ENCODE measurements around the gene HOATZ.

HOATZ gene

DNA sequence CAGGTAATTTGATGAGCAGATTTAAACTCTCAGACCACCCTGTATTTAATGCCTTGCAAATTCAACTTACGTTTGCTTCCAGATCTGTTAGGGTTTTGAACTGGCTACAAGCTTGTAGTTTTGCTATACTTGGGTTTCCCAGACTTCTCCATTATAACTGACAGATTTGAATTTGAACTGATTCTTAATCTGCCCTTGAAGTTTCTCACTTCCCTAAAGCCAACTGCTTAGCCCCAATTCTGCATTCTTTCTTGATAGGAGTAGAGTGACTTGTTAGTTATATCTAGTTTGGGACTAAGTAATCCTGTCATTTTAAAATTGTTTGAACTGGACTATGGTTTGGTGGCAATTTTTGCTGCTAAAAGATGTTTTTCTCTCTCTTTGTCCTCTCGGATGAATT is 35.7 kb downstream of the HOATZ start:
- no peak for DNase-seq

DNA sequence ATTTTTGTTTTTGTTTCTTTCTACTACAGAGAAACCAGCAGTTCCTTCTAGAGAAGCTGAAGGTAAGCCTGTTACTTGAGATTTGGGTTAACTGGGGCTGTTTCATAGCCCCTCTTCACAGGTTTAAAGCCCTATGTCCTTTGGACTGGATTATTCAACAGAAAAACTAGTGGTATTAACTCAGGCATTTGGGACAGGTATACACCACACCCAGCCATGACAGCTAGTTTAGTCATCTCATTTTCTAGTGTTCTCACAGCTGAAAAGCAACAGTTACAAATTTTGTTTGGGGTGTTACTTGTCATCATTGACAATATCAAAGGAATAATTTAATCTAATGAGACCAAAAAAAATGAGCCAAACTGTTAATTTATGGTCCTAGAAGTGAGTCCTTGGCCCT is 40.0 kb downstream of the HOATZ start:
- no peak for DNase-seq

DNA sequence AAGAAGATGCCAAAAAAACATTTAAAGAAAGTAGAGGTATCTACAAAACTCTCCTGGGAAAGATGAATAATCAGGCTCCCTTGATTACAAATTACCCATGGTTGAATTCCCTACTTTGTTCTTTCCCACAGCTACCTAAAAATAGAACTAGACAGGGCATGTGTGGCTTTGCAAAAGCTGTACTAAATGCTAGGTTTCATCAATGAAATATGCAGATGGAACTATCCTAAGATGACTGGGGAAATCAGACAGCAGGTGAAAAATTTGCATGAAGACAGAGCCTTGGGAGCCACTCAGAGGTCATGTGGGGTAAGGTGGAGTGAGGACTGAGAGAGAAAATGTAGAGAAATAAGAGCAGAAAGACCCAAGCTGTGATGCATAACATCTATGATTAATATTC is 40.7 kb downstream of the HOATZ start:
- DNase-seq, result no peak

DNA sequence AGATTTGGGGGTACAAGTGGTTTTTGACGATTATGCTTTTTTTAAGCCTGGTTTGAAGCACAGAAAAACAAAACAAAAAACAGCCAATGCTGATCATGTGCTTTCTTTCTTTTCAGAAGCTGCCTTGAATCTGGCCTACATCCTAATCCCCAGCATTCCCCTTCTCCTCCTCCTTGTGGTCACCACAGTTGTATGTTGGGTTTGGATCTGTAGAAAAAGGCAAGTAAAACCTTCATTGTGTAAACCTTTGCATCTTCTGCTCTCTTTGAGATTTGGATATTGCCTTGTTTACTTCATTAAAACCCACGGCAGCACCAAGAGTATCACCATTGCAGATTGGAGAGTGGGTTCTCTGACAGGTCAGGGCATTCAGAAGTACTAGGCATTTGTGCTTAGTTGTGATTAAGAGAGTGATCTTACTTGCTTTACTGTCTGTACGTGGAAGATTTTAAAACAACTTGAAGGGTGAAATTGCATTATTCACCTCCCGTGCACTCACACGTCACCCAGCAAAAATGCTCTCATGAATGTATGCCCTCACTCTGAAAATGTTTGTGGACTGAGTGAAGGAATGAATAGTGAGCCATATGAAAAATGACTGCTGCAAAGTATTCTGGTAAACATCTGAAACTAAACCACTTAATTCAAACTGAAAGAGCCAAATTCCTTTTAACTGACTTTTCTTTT is 43.0 kb downstream of the HOATZ start:
- DNase-seq, result no peak

DNA sequence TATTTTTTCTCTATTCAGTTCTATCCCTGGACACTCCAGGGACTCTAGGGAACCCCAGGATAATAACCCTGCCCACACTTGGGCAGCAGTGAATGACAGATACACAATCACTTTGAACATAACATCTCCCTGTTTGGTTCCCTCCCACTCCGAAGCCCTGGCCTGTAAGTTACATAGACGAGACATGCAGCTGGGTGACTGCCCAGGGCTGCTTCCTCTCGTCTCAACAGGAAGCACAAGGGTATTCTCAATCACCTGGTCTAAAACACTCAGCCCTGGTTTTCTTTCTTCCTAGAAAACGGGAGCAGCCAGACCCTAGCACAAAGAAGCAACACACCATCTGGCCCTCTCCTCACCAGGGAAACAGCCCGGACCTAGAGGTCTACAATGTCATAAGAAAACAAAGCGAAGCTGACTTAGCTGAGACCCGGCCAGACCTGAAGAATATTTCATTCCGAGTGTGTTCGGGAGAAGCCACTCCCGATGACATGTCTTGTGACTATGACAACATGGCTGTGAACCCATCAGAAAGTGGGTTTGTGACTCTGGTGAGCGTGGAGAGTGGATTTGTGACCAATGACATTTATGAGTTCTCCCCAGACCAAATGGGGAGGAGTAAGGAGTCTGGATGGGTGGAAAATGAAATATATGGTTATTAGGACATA is 45.4 kb downstream of the HOATZ start:
- no peak for DNase-seq

DNA sequence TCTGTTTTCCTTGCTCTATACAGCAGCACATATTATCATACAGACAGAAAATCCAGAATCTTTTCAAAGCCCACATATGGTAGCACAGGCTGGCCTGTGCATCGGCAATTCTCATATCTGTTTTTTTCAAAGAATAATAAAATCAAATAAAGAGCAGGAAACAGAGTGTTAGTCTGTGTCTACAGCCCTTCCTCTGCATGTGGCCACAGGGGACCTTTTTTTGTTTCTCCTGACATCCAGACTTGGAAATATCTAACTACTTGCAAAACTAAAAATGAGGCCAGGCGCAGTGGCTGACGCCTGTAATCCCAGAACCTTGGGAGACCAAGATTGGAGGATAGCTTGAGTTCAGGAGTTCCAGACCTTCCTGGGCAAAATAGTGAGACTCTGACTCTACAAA is 46.2 kb downstream of the HOATZ start:
- no peak for DNase-seq

DNA sequence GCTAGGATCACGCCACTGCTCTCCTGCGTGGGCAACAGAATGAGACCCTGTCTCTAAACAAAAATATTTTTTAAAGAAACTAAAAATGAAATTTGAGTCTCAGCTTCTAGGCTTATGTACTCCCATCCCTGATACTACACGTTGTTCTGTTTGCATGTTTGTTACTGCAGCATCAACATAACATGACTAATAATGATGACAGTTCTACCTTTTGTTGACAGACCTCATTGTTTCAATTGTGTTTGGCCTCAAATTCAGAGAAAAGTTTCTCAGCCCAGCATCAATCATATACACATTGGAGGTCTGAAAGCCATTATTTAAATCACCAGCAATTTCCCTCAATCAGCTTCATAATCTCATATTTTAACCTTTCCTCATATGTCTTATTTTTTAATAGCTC is 46.7 kb downstream of the HOATZ start:
- DNase-seq, result no peak

DNA sequence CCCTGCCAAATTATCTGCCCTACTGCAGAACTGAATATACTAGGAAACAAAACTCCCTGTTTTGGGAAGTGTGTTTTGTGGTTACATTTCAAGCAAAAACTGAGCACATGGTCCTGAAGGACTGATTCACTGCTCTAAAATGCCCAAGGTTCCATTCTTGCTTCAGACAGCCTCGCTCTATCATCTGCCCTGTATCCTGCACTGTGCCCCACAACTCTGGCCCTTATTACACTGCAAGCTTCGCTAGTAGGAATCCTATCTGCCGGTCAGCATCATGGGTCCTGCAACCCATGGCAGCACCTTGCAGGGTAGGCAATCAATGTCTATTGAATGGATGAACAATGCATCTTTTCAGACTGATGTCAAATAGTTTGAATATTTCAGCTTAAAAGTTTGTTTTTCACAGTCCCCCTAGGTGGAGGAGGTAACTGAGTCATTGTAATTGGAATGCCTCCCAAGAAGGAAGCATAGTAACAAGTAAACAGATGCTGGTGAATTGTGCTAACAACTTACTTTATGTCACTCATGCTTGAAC is 47.3 kb downstream of the HOATZ start:
- no peak for DNase-seq

DNA sequence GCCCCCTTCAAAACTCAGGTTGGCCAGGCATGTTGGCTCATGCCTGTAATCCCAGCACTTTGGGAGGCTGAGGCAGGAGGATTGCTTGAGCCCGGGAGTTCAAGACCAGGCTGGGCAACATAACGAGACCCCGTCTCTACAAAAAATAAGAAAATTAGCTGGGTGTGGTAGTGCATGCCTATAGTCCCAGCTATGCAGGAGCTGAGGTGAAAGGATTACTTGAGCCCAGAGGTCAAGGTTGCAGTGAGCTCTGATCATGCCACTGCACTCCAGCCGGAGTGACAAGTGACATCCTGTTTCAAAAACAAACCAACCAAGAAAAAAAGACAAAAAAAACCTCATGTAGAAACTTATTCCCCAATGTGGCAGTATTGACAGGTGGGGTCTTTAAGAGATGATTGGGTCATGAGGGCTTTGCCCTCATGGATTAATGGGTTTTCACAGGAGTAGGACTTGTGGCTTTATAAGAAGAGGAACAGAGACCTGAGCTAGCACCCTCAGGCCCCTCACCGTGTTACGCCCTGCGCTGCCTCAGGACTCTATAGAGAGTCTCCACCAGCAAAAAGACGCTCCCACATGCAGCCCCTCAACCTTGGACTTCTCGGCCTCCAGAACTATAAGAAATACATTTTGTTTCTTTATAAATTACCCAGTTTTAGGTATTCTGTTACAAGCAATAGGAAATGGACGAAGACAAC is 48.3 kb downstream of the HOATZ start:
- DNase-seq, result no peak

DNA sequence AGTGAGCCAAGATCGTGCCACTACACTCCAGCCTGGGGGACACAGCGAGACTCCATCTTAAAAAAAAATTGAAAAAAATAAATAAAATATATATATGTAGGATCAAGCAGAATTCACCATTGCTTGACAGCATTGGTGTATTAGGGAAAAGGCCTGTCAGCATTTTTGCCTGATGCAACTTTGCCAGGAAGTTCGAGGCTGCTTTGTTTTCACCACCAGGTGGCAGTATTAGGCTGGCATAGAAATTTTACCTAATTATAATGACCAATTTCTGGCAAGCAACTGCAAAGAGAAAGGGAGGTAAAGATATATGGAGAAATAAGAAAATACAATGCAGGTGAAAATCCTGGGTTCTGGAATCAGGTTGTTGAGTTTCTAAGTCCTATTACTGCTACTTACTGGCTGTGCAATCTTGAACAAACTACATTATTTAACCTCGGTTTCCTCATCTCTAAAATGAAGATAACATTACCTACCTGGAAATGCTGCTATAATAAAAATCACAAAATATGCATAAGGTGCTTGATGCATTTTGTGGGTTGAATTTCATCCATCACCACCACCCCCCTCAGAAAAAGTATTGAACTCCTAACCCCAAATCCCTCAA is 50.6 kb downstream of the HOATZ start:
- DNase-seq, result peak; percentile 65 to 72

DNA sequence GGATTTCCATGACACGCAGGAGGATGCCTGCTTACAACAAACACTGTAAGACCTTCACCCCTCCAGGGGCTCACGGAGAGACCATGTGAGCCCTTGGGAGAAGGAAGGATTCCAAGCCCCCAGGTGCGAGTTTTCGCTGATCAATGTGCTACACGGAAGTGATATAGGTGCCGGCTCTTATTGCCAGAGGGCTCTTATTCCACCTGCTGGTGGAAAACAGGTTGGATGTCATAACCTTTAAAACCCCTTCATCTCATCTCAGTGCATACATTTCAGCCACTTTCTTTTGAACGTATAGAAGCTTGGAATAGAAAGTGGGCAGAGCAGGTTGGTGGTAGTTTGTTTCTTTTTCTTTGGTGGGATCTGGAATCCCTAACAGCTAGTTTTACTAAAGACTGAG is 51.7 kb downstream of the HOATZ start:
- DNase-seq, result no peak

DNA sequence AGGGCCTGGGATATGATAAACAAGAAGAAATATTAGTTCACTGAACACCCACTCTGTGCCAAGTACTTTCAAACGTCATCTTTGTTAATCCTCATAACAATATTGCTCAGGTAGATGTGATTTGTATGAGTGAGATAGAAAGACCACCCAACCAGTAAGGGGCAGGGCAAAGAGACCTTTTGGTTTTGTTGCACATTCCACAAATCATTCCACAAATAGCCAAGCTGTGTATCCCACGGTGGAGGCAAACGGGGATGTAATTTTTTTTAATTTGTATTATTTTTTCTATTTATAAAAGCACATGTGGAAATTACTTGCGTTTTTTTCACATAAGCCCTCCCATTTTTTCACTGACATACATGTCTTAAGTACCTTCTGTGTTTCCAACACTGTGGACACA is 54.9 kb downstream of the HOATZ start:
- DNase-seq, result no peak

DNA sequence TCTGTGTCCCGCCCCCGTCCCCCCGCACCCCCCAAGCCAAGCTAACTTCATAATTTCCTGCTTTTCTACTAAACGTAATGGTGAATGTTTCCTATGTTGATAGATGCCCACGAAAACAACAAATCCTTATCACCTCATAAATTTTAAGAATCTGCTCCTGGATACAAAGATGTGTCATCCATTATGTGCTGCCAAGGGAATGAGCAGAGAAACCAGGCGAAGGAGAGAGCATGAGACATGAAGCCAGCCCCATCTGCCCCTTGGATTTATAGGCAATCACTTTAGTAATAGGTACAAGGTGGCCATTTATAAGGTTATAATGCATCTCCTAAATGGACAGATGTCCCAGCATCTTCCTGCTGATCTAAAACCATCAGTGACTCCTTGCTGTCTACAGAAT is 56.2 kb downstream of the HOATZ start:
- no peak for DNase-seq

DNA sequence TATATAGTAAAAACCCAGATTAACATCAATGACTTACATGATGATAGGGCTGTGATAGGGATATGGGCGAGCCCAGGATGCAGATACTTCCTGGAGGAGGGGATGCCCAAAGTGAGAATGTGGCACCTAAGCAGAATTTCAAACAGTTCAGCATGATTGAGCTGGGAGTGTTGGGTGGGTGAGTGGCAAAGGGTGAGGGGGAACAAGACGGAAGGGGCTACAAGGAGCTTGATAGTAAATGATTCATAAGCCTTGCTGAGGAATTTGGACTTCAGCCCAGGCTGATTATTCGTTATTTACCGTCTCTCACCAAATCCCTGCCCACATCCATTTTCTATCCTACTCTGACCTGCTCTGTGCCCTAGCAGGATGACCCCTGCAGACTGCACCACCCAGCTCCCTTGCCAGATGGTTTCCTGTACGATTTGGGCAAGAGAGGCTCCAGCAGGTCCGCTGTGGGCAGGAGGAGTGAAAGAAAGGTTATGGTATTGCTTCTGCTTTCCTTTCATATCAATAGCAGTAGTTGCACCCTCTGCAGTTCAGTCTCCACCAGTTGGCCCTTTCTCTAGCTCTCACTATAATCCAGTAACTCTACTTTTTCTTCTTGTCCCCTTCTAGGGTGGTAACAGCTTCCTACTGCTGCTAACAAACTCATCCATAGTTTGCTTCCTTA is 57.4 kb downstream of the HOATZ start:
- DNase-seq, result no peak

DNA sequence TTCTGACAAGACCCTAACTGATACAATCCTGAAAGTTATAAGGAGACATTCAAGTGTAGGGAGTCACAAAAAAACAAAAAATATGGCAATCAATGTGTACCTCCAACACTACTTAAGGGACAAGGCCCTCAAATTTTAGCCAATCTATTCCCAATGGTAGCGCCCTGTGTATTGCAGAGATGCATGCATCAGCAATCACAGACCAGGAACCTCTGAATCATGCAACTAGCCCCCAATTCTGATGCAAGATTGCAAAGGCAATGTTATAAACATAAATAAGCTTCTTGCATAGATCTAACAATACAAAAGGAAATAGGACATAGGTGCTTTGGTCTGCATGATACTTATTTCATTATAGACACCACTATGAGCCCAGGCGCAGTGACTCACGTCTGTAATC is 58.0 kb downstream of the HOATZ start:
- DNase-seq, result no peak

DNA sequence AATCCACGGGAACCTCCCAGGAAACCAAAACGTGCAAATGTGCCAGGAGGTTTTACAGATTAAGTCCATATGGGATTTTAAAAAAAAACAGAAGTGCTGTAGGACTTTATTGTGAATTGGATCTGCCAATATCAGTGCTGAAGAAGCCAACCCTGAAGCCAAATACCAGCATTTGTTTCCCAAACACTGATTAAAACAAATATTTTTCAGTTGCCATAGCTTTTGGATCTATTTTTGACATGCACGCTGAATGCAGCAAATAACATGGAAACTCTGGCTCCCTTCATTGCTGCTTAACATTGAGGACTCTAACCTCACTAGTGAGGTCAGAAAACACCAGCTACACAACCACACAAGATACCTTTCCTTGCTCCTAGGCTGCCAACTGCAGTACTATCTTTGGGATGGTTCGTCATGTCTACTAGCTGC is 59.3 kb downstream of the HOATZ start:
- no peak for DNase-seq

DNA sequence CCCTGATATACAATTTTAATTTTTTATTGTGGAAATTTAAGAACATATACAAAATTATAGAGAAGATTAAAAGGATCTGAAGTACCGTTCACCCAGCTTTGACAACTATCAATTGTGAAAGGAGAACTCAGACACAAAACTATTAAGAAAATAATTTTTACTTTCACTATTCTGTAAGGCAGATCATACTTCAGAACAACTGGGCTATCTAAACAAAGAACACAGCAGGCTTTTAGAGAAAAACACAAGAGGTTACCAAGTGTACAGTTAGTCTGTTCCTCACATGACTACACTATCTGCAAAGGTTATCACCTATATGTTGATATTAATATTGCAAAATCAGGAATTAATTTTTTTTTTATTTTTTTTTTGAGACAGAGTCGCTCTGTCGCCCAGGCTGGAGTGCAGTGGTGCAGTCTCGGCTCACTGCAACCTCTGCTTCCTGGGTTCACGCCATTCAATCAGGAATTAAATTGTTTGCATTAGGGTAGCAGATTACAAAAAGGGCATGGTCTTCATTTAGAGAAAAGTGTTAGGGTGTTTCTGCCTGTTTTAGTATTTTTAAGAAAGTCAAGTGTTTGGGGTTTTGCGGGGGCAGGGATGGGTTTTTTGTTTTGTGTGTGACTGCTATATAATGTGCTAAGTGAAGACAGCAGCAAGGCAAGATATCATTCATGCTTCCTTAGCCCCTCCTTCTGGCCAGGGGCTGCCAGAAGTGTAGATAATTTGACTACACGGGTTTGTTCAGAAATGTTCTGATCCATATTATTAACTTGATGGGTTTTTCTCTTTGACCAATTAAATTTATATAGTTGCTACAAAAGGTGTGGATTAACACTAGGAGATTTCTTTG is 60.0 kb downstream of the HOATZ start:
- DNase-seq, result no peak

DNA sequence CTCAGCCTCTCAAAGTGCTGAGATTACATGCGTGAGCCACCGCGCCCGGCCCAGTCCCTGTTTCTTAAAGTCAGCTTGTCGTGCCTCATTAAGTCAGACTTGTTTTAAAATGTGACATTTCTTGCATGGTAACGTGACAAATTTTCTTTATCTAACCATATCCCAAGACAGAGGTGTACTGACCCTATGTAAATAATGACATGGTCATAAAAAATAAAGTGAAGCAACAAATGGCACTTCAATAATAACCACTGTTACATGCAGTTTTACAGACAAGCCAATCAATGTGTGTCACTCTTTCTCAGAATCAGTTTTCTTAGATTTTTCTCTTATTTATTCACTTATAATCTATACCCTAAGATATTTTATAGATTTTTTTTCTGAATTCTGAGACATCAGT is 61.2 kb downstream of the HOATZ start:
- no peak for DNase-seq

DNA sequence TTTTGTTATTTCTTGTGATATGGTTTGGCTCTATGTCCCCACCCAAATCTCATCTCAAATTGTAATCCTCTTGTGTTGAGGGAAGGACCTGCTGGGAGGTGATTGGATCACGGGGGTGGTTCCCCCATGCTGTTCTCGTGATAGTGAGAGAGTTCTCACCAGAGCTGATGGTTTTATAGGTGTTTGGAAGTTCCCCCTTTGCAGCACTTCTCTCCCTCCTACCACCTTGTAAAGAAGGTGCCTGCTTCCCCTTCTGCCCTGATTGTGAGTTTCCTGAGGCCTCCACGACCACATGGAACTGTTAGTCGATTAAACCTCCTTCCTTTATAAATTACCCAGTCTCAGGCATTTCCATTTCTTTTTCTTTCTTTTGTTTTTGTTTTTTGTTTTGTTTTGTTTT is 63.2 kb downstream of the HOATZ start:
- no peak for DNase-seq

DNA sequence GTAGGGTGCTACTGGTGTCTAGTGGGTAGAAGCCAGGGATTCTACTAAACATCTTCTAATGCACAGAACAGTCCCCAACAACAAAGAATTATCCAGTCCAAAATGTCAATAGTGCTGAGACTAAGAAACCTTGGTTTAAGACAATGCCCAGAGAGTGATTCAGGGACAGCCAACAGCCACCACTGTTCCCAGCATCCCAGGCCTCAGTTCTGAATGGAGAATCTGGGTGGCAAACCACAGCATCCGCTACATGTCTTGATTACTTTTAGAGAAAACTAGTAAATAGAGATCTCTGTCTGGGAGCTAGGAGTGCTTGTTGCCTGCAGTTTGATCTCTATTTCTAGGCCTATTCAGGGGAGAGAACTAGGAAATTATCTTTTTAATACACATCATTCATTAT is 66.8 kb downstream of the HOATZ start:
- DNase-seq, result no peak

DNA sequence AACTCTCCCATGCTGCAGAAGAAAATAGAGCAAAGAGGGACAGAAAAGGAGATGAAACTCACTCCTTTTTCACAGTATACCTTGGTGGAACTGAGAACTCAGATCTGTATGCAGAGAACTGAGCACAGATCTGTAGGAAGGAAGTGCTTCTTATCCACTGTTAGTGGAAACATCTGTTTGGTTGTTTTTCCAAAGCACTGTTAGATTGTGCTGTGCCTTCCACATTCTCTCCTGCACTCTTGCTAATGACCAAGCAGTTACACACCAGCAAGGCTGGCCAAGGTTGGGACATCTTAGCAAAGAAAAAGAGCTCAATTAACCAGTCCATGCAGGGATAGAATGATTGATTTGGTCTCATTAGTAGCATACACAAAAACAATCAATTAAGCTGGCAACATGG is 67.6 kb downstream of the HOATZ start:
- no peak for DNase-seq

DNA sequence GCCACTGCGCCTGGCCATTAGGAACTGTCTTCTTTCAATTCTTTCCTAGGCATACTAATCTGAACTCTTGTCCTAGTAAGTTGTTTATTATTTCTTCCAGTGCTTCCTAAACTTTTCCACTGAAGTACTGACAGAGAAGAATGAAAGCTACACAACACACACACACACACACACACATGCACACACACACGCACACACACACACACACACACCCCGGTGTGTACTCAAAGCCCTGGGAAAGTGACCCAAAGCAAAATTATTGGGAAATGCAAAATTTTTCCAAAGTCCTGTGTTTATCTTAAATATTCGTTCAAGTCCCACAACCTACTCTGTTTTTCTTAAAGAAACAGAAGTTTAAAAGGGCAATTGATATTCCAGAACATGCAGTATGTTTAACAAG is 68.3 kb downstream of the HOATZ start:
- no peak for DNase-seq
